WTC11 (cell line): ENCODE measurements around the gene ZFP36L2. TPM values are rescaled to one million over a fixed set of nuclear protein-coding genes. Genes with fewer than 3 reads are reported as not detected.

Experiments
- ATAC-seq: fragments of 200-7000 bp; cut with Tn5 transposase; 2 replicates; pipeline ENCODE4 v1.10.0; 2021; ENCODE audit warnings: mild to moderate bottlenecking, moderate library complexity
- CTCF ChIA-PET: fragments of 300-600 bp; sonication (Branson Sonifier 250); formaldehyde crosslinking; loops from one replicate; lab custom pipeline; 2021; ENCODE audit warnings: antibody characterized with exemption; lab: Charles Lee
- POLR2A ChIA-PET: fragments of 350-600 bp; sonication (Branson Sonifier 250); formaldehyde crosslinking; loops from one replicate; lab custom pipeline; 2021; ENCODE audit warnings: antibody characterized with exemption; lab: Charles Lee
- DNase-seq: peaks from one replicate; pipeline ENCODE4 v3.0.0; 2021; ENCODE audit warnings: low spot score
- H3K27ac Mint-ChIP-seq: 2 replicates; pipeline ENCODE4 v1.8.0; 2021; ENCODE audit warnings: mixed read lengths
- H3K27me3 Mint-ChIP-seq: 2 replicates; pipeline ENCODE4 v1.8.0; 2021; ENCODE audit warnings: low read depth, mild to moderate bottlenecking, moderate library complexity, mixed read lengths
- H3K36me3 Mint-ChIP-seq: 2 replicates; pipeline ENCODE4 v1.8.0; 2021; ENCODE audit warnings: mixed read lengths
- H3K4me1 Mint-ChIP-seq: 2 replicates; pipeline ENCODE4 v1.8.0; 2022; ENCODE audit warnings: mixed read lengths
- H3K4me3 Mint-ChIP-seq: 2 replicates; pipeline ENCODE4 v1.8.0; 2021; ENCODE audit warnings: mild to moderate bottlenecking, moderate library complexity, mixed read lengths
- H3K9me3 Mint-ChIP-seq: 2 replicates; pipeline ENCODE4 v1.8.0; 2021; ENCODE audit warnings: mixed read lengths
- CREM ChIP-seq: sonication (generic); formaldehyde crosslinking; IDR thresholded peaks from 2 replicates; pipeline ENCODE4 v1.8.1; 2022; ENCODE audit warnings: mild to moderate bottlenecking, missing genetic modification reagents, moderate library complexity
- ELF4 ChIP-seq: sonication (generic); formaldehyde crosslinking; IDR thresholded peaks from 2 replicates; pipeline ENCODE4 v1.8.1; 2022; ENCODE audit warnings: low read depth, mild to moderate bottlenecking, moderate library complexity, missing genetic modification reagents
- ETV6 ChIP-seq: sonication (generic); formaldehyde crosslinking; IDR thresholded peaks from 2 replicates; pipeline ENCODE4 v1.8.1; 2022; ENCODE audit warnings: mild to moderate bottlenecking, missing genetic modification reagents
- GRHL2 ChIP-seq: fragments of 250-450 bp; sonication (Bioruptor Pico); IDR thresholded peaks from 2 replicates; pipeline ENCODE4 v1.8.0; 2022; ENCODE audit warnings: mild to moderate bottlenecking, moderate library complexity; ENCODE audit not compliant: insufficient replicate concordance, severe bottlenecking
- MYBL2 ChIP-seq: sonication (generic); formaldehyde crosslinking; IDR thresholded peaks from 2 replicates; pipeline ENCODE4 v1.8.1; 2023; ENCODE audit warnings: mild to moderate bottlenecking, moderate library complexity, missing genetic modification reagents
- NFATC4 ChIP-seq: fragments of 250-450 bp; sonication (Bioruptor Pico); IDR thresholded peaks from 2 replicates; pipeline ENCODE4 v1.9.0; 2021; ENCODE audit warnings: mild to moderate bottlenecking
- NFYB ChIP-seq: sonication (generic); formaldehyde crosslinking; conservative IDR thresholded peaks from 2 replicates; pipeline ENCODE4 v1.8.0; 2022; ENCODE audit warnings: low read depth, missing genetic modification reagents
- NR3C1 ChIP-seq: sonication (generic); formaldehyde crosslinking; conservative IDR thresholded peaks from 2 replicates; pipeline ENCODE4 v1.8.1; 2023; ENCODE audit warnings: low read depth, mild to moderate bottlenecking, missing genetic modification reagents
- PRRX2 ChIP-seq: fragments of 250-450 bp; sonication (Bioruptor Pico); IDR thresholded peaks from 2 replicates; pipeline ENCODE4 v1.8.0; 2021; ENCODE audit warnings: mild to moderate bottlenecking
- total RNA-seq: library from RNA; stranded (reverse); gene quantifications from 3 replicates; pipeline ENCODE4 v1.2.3, GENCODE V29; 2021
- TF ChIP-seq, protein P1 (sequence below): fragments of 200-600 bp; IDR thresholded peaks from 2 replicates; pipeline ENCODE4 v1.8.0; 2022; ENCODE audit warnings: antibody characterized with exemption
- TF ChIP-seq, protein P2 (sequence below): sonication (generic); formaldehyde crosslinking; IDR thresholded peaks from 2 replicates; pipeline ENCODE4 v1.8.0; 2023; ENCODE audit warnings: missing genetic modification reagents
- TF ChIP-seq, protein P3 (sequence below): sonication (generic); formaldehyde crosslinking; IDR thresholded peaks from 2 replicates; pipeline ENCODE4 v1.8.0; 2023; ENCODE audit warnings: missing genetic modification reagents, mild to moderate bottlenecking, borderline replicate concordance
- TF ChIP-seq, protein P4 (sequence below): fragments of 250-450 bp; sonication (Bioruptor Pico); conservative IDR thresholded peaks from 2 replicates; pipeline ENCODE4 v1.9.0; 2021; ENCODE audit warnings: mild to moderate bottlenecking
- TF ChIP-seq, protein P5 (sequence below): sonication (generic); formaldehyde crosslinking; IDR thresholded peaks from 2 replicates; pipeline ENCODE4 v1.8.1; 2022; ENCODE audit warnings: mild to moderate bottlenecking, missing genetic modification reagents, moderate library complexity, borderline replicate concordance
- TF ChIP-seq, protein P6 (sequence below): sonication (generic); formaldehyde crosslinking; IDR thresholded peaks from 2 replicates; pipeline ENCODE4 v1.8.1; 2023; ENCODE audit warnings: mild to moderate bottlenecking, missing genetic modification reagents
- TF ChIP-seq, protein P7 (sequence below): sonication (generic); formaldehyde crosslinking; IDR thresholded peaks from 2 replicates; pipeline ENCODE4 v1.8.0; 2022; ENCODE audit warnings: mild to moderate bottlenecking, missing genetic modification reagents
- TF ChIP-seq, protein P8 (sequence below): sonication (generic); formaldehyde crosslinking; IDR thresholded peaks from 2 replicates; pipeline ENCODE4 v1.8.1; 2023; ENCODE audit warnings: mild to moderate bottlenecking, missing genetic modification reagents, borderline replicate concordance
- TF ChIP-seq, protein P9 (sequence below): sonication (generic); formaldehyde crosslinking; conservative IDR thresholded peaks from 2 replicates; pipeline ENCODE4 v1.8.1; 2022; ENCODE audit warnings: mild to moderate bottlenecking, missing genetic modification reagents

The ZFP36L2 gene
- total RNA-seq, 1 experiment from 2014 or later: 50.4 TPM

DNA sequence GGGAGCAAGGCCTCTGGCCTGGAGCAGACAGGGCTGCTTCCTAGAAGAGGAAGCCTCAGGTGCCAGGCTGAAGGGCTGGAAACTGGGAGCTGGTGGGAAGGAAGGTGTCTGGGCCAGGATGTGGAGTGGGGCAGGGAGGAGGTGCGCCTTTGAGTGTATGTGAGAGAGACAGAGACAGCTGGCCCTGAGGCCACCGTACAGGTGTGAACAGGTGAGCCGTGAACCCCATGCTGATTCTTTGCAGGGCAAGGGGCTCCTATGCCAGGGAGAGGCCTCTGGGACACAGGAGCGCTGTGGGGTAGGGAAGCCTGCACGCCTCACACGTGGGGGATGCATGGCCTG lies 16.3 kb downstream of the ZFP36L2 start:
- H3K4me3 Mint-ChIP-seq: no peak overlapping the region
- ATAC-seq (no peak), DNase-seq (no peak)
- ChIA-PET POLR2A (no interaction called here), CTCF (interaction anchor here (0.9 to 1.0 kb wide), 2 partner anchors 10 to 17 kb away, joined by 3 read pairs; partner anchors contain the start of gene ZFP36L2)
- no peaks in the 10 kb centered on the region for H3K36me3 Mint-ChIP-seq
- H3K9me3 Mint-ChIP-seq: no peaks in the 10 kb centered on the region
- no peaks in the 10 kb centered on the region for H3K27me3 Mint-ChIP-seq
- peak overlapping the region; percentile 37 for H3K27ac Mint-ChIP-seq
- H3K4me1 Mint-ChIP-seq: peaks cover 34% of the 10 kb centered on the region
- TF ChIP-seq GRHL2 (no peak), NFYB (CRISPR knock-in tag) (0 out of 2 replicates have a peak, but pooled peaks have one; percentile 6)
- TF ChIP-seq, protein P1, sequence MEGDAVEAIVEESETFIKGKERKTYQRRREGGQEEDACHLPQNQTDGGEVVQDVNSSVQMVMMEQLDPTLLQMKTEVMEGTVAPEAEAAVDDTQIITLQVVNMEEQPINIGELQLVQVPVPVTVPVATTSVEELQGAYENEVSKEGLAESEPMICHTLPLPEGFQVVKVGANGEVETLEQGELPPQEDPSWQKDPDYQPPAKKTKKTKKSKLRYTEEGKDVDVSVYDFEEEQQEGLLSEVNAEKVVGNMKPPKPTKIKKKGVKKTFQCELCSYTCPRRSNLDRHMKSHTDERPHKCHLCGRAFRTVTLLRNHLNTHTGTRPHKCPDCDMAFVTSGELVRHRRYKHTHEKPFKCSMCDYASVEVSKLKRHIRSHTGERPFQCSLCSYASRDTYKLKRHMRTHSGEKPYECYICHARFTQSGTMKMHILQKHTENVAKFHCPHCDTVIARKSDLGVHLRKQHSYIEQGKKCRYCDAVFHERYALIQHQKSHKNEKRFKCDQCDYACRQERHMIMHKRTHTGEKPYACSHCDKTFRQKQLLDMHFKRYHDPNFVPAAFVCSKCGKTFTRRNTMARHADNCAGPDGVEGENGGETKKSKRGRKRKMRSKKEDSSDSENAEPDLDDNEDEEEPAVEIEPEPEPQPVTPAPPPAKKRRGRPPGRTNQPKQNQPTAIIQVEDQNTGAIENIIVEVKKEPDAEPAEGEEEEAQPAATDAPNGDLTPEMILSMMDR: no peak
- TF ChIP-seq, all 79 proteins: peak for 1

DNA sequence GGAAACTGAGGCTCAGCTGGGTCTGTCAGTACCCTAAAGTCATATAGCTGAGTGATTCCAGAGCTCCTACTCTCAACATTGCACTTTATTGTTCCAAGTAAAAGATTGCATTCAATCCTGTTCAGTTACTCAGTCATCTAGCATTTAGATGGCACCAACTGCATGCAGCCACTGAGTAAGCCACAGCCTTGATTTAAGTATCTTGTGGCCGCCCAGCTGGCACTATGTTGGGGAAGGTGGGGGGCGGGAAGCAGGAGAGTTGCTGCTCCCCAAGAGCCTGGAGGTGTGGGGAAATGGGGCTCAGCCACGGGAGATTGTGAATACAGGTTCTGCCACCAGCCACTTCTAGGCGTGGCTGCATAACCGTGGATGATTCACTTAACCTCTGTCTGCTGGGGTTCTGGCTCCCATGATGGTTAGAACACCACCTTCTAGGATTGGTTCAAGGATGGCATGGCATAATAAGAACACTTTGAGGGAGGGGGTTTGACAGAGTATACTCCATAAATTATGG lies 17.1 kb downstream of the ZFP36L2 start:
- Mint-ChIP-seq H3K27ac (no peak overlapping the region), H3K36me3 (no peaks in the 10 kb centered on the region), H3K27me3 (no peaks in the 10 kb centered on the region), H3K4me3 (no peak overlapping the region), H3K4me1 (peaks cover 31% of the 10 kb centered on the region)
- CTCF ChIA-PET: interaction anchor here (0.6 to 3.6 kb wide), 2 partner anchors 40 to 236 kb away, joined by 5 to 37 read pairs; no protein-coding TSS in a partner anchor
- POLR2A ChIA-PET: no interaction called here
- TF ChIP-seq, protein P2, sequence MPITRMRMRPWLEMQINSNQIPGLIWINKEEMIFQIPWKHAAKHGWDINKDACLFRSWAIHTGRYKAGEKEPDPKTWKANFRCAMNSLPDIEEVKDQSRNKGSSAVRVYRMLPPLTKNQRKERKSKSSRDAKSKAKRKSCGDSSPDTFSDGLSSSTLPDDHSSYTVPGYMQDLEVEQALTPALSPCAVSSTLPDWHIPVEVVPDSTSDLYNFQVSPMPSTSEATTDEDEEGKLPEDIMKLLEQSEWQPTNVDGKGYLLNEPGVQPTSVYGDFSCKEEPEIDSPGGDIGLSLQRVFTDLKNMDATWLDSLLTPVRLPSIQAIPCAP (CRISPR knock-in tag): no peak
- TF ChIP-seq, protein P3, sequence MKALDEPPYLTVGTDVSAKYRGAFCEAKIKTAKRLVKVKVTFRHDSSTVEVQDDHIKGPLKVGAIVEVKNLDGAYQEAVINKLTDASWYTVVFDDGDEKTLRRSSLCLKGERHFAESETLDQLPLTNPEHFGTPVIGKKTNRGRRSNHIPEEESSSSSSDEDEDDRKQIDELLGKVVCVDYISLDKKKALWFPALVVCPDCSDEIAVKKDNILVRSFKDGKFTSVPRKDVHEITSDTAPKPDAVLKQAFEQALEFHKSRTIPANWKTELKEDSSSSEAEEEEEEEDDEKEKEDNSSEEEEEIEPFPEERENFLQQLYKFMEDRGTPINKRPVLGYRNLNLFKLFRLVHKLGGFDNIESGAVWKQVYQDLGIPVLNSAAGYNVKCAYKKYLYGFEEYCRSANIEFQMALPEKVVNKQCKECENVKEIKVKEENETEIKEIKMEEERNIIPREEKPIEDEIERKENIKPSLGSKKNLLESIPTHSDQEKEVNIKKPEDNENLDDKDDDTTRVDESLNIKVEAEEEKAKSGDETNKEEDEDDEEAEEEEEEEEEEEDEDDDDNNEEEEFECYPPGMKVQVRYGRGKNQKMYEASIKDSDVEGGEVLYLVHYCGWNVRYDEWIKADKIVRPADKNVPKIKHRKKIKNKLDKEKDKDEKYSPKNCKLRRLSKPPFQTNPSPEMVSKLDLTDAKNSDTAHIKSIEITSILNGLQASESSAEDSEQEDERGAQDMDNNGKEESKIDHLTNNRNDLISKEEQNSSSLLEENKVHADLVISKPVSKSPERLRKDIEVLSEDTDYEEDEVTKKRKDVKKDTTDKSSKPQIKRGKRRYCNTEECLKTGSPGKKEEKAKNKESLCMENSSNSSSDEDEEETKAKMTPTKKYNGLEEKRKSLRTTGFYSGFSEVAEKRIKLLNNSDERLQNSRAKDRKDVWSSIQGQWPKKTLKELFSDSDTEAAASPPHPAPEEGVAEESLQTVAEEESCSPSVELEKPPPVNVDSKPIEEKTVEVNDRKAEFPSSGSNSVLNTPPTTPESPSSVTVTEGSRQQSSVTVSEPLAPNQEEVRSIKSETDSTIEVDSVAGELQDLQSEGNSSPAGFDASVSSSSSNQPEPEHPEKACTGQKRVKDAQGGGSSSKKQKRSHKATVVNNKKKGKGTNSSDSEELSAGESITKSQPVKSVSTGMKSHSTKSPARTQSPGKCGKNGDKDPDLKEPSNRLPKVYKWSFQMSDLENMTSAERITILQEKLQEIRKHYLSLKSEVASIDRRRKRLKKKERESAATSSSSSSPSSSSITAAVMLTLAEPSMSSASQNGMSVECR: no peak
- TF ChIP-seq, protein P4, sequence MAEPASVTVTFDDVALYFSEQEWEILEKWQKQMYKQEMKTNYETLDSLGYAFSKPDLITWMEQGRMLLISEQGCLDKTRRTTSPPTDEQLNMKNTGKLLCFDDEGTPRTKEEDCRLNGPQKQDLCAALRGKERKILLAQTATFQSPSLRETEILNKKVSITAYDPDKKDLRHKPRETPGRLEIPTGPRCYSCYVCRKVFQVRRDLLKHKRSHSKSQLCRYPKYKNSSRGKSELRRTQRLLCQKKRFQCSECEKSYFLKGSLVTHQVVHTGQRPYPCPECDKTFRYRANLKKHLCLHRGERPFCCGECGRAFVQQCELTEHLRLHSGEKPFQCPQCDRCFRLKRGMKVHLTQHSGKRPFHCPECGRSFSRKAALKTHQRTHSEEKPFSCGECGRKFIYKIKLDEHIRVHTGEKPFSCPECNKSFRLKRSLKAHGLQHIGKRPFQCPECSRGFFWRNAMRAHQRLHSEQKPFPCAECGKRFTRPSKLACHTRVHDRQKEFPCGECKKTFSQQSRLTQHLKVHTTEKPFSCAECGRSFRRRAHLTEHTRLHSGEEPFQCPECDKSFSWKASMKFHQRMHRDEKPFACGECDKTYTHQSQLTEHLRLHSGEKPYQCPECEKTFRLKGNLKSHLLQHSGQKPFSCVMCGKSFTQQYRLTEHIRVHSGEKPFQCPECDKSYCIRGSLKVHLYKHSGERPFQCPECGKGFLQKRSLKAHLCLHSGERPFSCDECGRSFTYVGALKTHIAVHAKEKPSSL (CRISPR knock-in tag): no peak
- no peak for TF ChIP-seq ETV6 (CRISPR knock-in tag)
- TF ChIP-seq NFATC4: no peak
- TF ChIP-seq, protein P5, sequence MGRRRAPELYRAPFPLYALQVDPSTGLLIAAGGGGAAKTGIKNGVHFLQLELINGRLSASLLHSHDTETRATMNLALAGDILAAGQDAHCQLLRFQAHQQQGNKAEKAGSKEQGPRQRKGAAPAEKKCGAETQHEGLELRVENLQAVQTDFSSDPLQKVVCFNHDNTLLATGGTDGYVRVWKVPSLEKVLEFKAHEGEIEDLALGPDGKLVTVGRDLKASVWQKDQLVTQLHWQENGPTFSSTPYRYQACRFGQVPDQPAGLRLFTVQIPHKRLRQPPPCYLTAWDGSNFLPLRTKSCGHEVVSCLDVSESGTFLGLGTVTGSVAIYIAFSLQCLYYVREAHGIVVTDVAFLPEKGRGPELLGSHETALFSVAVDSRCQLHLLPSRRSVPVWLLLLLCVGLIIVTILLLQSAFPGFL (CRISPR knock-in tag): no peak
- TF ChIP-seq CREM: no peak
- no peak for TF ChIP-seq MYBL2 (CRISPR knock-in tag)
- no peak for TF ChIP-seq ELF4 (CRISPR knock-in tag)
- TF ChIP-seq, protein P6, sequence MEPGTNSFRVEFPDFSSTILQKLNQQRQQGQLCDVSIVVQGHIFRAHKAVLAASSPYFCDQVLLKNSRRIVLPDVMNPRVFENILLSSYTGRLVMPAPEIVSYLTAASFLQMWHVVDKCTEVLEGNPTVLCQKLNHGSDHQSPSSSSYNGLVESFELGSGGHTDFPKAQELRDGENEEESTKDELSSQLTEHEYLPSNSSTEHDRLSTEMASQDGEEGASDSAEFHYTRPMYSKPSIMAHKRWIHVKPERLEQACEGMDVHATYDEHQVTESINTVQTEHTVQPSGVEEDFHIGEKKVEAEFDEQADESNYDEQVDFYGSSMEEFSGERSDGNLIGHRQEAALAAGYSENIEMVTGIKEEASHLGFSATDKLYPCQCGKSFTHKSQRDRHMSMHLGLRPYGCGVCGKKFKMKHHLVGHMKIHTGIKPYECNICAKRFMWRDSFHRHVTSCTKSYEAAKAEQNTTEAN: no peak
- TF ChIP-seq, protein P7, sequence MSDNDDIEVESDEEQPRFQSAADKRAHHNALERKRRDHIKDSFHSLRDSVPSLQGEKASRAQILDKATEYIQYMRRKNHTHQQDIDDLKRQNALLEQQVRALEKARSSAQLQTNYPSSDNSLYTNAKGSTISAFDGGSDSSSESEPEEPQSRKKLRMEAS (CRISPR knock-in tag): no peak
- TF ChIP-seq, protein P8, sequence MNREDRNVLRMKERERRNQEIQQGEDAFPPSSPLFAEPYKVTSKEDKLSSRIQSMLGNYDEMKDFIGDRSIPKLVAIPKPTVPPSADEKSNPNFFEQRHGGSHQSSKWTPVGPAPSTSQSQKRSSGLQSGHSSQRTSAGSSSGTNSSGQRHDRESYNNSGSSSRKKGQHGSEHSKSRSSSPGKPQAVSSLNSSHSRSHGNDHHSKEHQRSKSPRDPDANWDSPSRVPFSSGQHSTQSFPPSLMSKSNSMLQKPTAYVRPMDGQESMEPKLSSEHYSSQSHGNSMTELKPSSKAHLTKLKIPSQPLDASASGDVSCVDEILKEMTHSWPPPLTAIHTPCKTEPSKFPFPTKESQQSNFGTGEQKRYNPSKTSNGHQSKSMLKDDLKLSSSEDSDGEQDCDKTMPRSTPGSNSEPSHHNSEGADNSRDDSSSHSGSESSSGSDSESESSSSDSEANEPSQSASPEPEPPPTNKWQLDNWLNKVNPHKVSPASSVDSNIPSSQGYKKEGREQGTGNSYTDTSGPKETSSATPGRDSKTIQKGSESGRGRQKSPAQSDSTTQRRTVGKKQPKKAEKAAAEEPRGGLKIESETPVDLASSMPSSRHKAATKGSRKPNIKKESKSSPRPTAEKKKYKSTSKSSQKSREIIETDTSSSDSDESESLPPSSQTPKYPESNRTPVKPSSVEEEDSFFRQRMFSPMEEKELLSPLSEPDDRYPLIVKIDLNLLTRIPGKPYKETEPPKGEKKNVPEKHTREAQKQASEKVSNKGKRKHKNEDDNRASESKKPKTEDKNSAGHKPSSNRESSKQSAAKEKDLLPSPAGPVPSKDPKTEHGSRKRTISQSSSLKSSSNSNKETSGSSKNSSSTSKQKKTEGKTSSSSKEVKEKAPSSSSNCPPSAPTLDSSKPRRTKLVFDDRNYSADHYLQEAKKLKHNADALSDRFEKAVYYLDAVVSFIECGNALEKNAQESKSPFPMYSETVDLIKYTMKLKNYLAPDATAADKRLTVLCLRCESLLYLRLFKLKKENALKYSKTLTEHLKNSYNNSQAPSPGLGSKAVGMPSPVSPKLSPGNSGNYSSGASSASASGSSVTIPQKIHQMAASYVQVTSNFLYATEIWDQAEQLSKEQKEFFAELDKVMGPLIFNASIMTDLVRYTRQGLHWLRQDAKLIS (CRISPR knock-in tag): no peak
- TF ChIP-seq NR3C1: no peak
- no peak for TF ChIP-seq PRRX2 (CRISPR knock-in tag)
- TF ChIP-seq, protein P9, sequence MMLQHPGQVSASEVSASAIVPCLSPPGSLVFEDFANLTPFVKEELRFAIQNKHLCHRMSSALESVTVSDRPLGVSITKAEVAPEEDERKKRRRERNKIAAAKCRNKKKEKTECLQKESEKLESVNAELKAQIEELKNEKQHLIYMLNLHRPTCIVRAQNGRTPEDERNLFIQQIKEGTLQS (CRISPR knock-in tag): no peak
- TF ChIP-seq, all 79 proteins: peak for 0
- no peaks in the 10 kb centered on the region for H3K9me3 Mint-ChIP-seq
- DNase-seq: no peak
- ATAC-seq: no peak
